ENCODE results near the gene CACNA1D. TPM values are rescaled to one million over a fixed set of nuclear protein-coding genes. Genes with fewer than 3 reads are reported as not detected.

Gene CACNA1D
- total RNA-seq, 1 experiment from 2014 or later = not detected

GRCh38 chr3:53818221-53819162, 324.1 kb downstream of the CACNA1D start:
- no peak for DNase-seq (ENCODE audit: low spot score)
- no peaks in the 10 kb centered on the region for H3K9me3 ChIP-seq (ENCODE audit: low read depth, low read length, poor library complexity, severe bottlenecking)
- H3K4me1 ChIP-seq (ENCODE audit: insufficient read depth, low read length, poor library complexity, severe bottlenecking) = no peaks in the 10 kb centered on the region
- ChIA-PET POLR2A (ENCODE audit: low non-redundant PET) (no interaction called here), CTCF (no interaction called here)
- H3K27ac ChIP-seq (ENCODE audit: low read depth, low read length, poor library complexity, severe bottlenecking) = no peak overlapping the region
- intact Hi-C loops (cut with micrococcal nuclease; ENCODE audit: unreplicated experiment) = no loop called here
- TF ChIP-seq EZH2 (IDR thresholded peaks at IDR 0.05; ENCODE audit: borderline replicate concordance, low read depth, low read length, poor library complexity, severe bottlenecking) = no peak
- TF ChIP-seq, protein P1, sequence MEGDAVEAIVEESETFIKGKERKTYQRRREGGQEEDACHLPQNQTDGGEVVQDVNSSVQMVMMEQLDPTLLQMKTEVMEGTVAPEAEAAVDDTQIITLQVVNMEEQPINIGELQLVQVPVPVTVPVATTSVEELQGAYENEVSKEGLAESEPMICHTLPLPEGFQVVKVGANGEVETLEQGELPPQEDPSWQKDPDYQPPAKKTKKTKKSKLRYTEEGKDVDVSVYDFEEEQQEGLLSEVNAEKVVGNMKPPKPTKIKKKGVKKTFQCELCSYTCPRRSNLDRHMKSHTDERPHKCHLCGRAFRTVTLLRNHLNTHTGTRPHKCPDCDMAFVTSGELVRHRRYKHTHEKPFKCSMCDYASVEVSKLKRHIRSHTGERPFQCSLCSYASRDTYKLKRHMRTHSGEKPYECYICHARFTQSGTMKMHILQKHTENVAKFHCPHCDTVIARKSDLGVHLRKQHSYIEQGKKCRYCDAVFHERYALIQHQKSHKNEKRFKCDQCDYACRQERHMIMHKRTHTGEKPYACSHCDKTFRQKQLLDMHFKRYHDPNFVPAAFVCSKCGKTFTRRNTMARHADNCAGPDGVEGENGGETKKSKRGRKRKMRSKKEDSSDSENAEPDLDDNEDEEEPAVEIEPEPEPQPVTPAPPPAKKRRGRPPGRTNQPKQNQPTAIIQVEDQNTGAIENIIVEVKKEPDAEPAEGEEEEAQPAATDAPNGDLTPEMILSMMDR (conservative IDR thresholded peaks at IDR 0.05; ENCODE audit: low read depth, low read length) = no peak
- no TSS peak for BruUV-seq (replicated peaks)
- no peak overlapping the region for H3K4me3 ChIP-seq (ENCODE audit: low read depth, low read length, poor library complexity, severe bottlenecking)
- H3K27me3 ChIP-seq (replicated peaks; ENCODE audit: insufficient read depth, low read depth, low read length, poor library complexity) = no peaks in the 10 kb centered on the region
- H3K36me3 ChIP-seq (ENCODE audit: insufficient read depth, low read length, poor library complexity, severe bottlenecking) = no peaks in the 10 kb centered on the region

DNA sequence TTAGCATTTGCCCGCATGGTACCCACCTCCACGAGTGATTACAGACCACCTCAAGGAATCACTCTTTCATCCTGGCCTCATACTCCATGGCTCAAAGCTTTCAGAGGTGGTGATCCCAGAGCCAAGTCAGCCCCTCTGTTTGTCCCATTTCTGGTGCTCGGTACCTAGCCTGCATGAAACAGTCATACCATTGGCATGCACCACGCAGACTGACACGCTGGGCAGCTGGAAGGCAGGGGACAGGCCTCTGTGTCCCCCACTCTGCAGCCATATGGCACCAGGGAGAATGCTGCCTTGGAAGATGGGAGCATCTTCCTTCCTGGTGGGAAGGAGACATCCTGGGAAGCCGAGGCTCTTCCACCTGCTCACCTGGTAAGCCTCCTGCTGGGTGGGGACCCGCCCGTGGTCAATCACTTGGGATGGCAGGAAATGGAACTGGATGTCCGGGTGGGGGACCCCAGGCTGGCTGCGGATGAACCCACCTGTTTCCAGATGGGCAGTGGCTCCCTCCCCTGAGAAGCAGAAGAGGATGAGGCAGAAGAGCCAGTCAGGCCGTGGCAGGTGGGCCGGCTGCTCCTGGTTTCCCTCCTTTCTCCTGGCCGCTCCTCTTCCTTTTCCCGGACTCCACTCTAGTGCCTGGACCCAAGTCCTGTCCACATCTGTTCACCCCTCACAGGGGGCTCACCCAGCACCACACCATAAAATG, 324.9 kb downstream of the CACNA1D start:
- intact Hi-C loops (cut with micrococcal nuclease; ENCODE audit: unreplicated experiment) = no loop called here
- no peak for DNase-seq (ENCODE audit: low spot score)

DNA sequence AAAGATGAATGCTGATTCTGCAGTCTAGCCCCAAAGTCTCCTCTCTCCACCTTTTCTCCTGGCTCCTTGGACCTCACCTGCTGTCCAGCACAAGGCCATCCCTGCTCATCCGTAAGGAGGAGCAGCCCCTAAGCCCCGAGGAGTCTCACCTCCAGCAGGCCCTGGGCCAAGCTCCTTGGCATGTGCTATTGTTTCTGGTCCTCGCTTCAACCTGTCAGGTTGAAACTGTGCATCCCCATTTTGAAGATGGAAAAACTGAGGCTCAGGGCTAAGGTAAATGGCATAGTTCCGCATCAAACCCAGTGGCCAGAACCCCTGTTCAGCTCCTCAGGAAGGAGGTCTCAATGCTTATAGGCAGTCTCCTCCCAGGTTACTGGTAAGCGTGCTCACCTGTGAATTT, 325.7 kb downstream of the CACNA1D start:
- BruUV-seq (replicated peaks) = no TSS peak
- no peaks in the 10 kb centered on the region for H3K4me1 ChIP-seq (ENCODE audit: insufficient read depth, low read length, poor library complexity, severe bottlenecking)
- no peak for DNase-seq (ENCODE audit: low spot score)
- ChIA-PET CTCF (no interaction called here), POLR2A (ENCODE audit: low non-redundant PET) (no interaction called here)
- no peak for TF ChIP-seq EZH2 (IDR thresholded peaks at IDR 0.05; ENCODE audit: borderline replicate concordance, low read depth, low read length, poor library complexity, severe bottlenecking)
- TF ChIP-seq, protein P1 (conservative IDR thresholded peaks at IDR 0.05; ENCODE audit: low read depth, low read length) = no peak
- no peaks in the 10 kb centered on the region for H3K27me3 ChIP-seq (replicated peaks; ENCODE audit: insufficient read depth, low read depth, low read length, poor library complexity)
- H3K27ac ChIP-seq (ENCODE audit: low read depth, low read length, poor library complexity, severe bottlenecking) = no peak overlapping the region
- no peaks in the 10 kb centered on the region for H3K9me3 ChIP-seq (ENCODE audit: low read depth, low read length, poor library complexity, severe bottlenecking)
- no peaks in the 10 kb centered on the region for H3K36me3 ChIP-seq (ENCODE audit: insufficient read depth, low read length, poor library complexity, severe bottlenecking)
- intact Hi-C loops (cut with micrococcal nuclease; ENCODE audit: unreplicated experiment) = no loop called here
- no peak overlapping the region for H3K4me3 ChIP-seq (ENCODE audit: low read depth, low read length, poor library complexity, severe bottlenecking)

More for the DNA sequence above, 324.9 kb downstream of the CACNA1D start:
- no TSS peak for BruUV-seq (replicated peaks)
- no peaks in the 10 kb centered on the region for H3K27me3 ChIP-seq (replicated peaks; ENCODE audit: insufficient read depth, low read depth, low read length, poor library complexity)
- H3K36me3 ChIP-seq (ENCODE audit: insufficient read depth, low read length, poor library complexity, severe bottlenecking) = no peaks in the 10 kb centered on the region
- ChIA-PET POLR2A (ENCODE audit: low non-redundant PET) (no interaction called here), CTCF (no interaction called here)
- no peaks in the 10 kb centered on the region for H3K9me3 ChIP-seq (ENCODE audit: low read depth, low read length, poor library complexity, severe bottlenecking)
- no peaks in the 10 kb centered on the region for H3K4me1 ChIP-seq (ENCODE audit: insufficient read depth, low read length, poor library complexity, severe bottlenecking)
- TF ChIP-seq, protein P1 (conservative IDR thresholded peaks at IDR 0.05; ENCODE audit: low read depth, low read length) = no peak
- no peak for TF ChIP-seq EZH2 (IDR thresholded peaks at IDR 0.05; ENCODE audit: borderline replicate concordance, low read depth, low read length, poor library complexity, severe bottlenecking)
- H3K4me3 ChIP-seq (ENCODE audit: low read depth, low read length, poor library complexity, severe bottlenecking) = no peak overlapping the region
- no peak overlapping the region for H3K27ac ChIP-seq (ENCODE audit: low read depth, low read length, poor library complexity, severe bottlenecking)

Measured in A673 (cell line).